Hepatic stellate cell (primary cell): ENCODE data around the gene ZNF827.
"Not testable (repeated sequence)": the region's sequence is repeated elsewhere in the genome, so short reads cannot be mapped to it uniquely, and the experiment has no call there.

Source experiments
- DNase-seq: peaks from one replicate; pipeline ENCODE4 v3.0.0; 2011; ENCODE audit warnings: low spot score

Gene ZNF827

GRCh38 chr4:145866991-145867390, 71.6 kb downstream of the ZNF827 start:
- DNase-seq = no peak

GRCh38 chr4:145865274-145865941, 73.2 kb downstream of the ZNF827 start:
- DNase-seq = no peak

GRCh38 chr4:145863191-145863590, 75.4 kb downstream of the ZNF827 start:
- DNase-seq = no peak

GRCh38 chr4:145861336-145862318, 77.0 kb downstream of the ZNF827 start:
- no peak for DNase-seq

- DNase-seq = no peak
These were observed 77.7 kb downstream of the ZNF827 start for GRCh38 chr4:145860897-145861296.

GRCh38 chr4:145860446-145860845, 78.2 kb downstream of the ZNF827 start:
- no peak for DNase-seq

- DNase-seq = no peak
These were observed 78.7 kb downstream of the ZNF827 start for GRCh38 chr4:145859926-145860325.

GRCh38 chr4:145859426-145859825, 79.2 kb downstream of the ZNF827 start:
- no peak for DNase-seq

- no peak for DNase-seq
These were observed 86.3 kb downstream of the ZNF827 start for GRCh38 chr4:145852256-145852839.

- no peak for DNase-seq
These were observed 87.0 kb downstream of the ZNF827 start for GRCh38 chr4:145851511-145852201.

- no peak for DNase-seq
These were observed 90.9 kb downstream of the ZNF827 start for GRCh38 chr4:145847764-145848163.

GRCh38 chr4:145845118-145845517, 93.5 kb downstream of the ZNF827 start:
- DNase-seq = no peak

GRCh38 chr4:145843639-145844038, 95.0 kb downstream of the ZNF827 start:
- DNase-seq = no peak

- DNase-seq = peak; percentile 42
These were observed 95.5 kb downstream of the ZNF827 start for GRCh38 chr4:145843148-145843547.

GRCh38 chr4:145842224-145842887, 96.3 kb downstream of the ZNF827 start:
- DNase-seq = no peak

GRCh38 chr4:145840801-145841200, 97.8 kb downstream of the ZNF827 start:
- no peak for DNase-seq

GRCh38 chr4:145840162-145840768, 98.4 kb downstream of the ZNF827 start:
- DNase-seq = peak; percentile 29

- DNase-seq = peak; percentile 28
These were observed 99.5 kb downstream of the ZNF827 start for GRCh38 chr4:145839151-145839550.

GRCh38 chr4:145832384-145832783, 106.2 kb downstream of the ZNF827 start:
- not testable (repeated sequence) for DNase-seq

- no peak for DNase-seq
These were observed 107.9 kb downstream of the ZNF827 start for GRCh38 chr4:145830699-145831098.
